ENCODE results near the gene ULBP1. TPM values are rescaled to one million over a fixed set of nuclear protein-coding genes. Genes with fewer than 3 reads are reported as not detected.
A peak's percentile ranks its signal among the peaks of the same experiment; 100 is the strongest.
"Not testable (repeated sequence)": the region's sequence is repeated elsewhere in the genome, so short reads cannot be mapped to it uniquely, and the experiment has no call there.

ULBP1 gene
- polyA plus RNA-seq, 1 donor (not counting 4 experiments of a cell fraction or from before 2014, with no cell fraction given), result 2.2 TPM

GRCh38 chr6:150017186-150017521 lies 53.4 kb downstream of the ULBP1 start:
- FAIRE-seq; DNase-seq (ENCODE audit: low read depth, low spot score); H3K4me1 ChIP-seq (ENCODE audit: control insufficient read depth, extremely low read depth, insufficient read depth, low read length); H3K27ac ChIP-seq (ENCODE audit: control insufficient read depth, insufficient read depth, low read length); H3K9ac ChIP-seq (ENCODE audit: control insufficient read depth, extremely low read depth, insufficient read depth, low read length); H3K79me2 ChIP-seq (ENCODE audit: control insufficient read depth, insufficient read depth, low read length); H3K4me3 ChIP-seq (ENCODE audit: control insufficient read depth in 2 of 3, extremely low read depth in 1 of 3, insufficient read depth in 2 of 3, low read depth in 1 of 3, low read length in 3 of 3); H4K20me1 ChIP-seq (ENCODE audit: control insufficient read depth, extremely low read depth, insufficient read depth, low read length); H3K9me3 ChIP-seq (ENCODE audit: control insufficient read depth, low read depth, low read length); H3K9me1 ChIP-seq (ENCODE audit: control insufficient read depth, extremely low read depth, insufficient read depth, low read length); H3K4me2 ChIP-seq (ENCODE audit: control insufficient read depth, extremely low read depth, insufficient read depth, low read depth, low read length); H2AFZ ChIP-seq (ENCODE audit: control insufficient read depth, low read length); H3K36me3 ChIP-seq (ENCODE audit: control insufficient read depth in 2 of 2, extremely low read depth in 1 of 2, insufficient read depth in 2 of 2, low read length in 2 of 2); dilution Hi-C loops (cut with MboI; ENCODE audit: extremely low pct_ligation_motif_present, low sequenced_read_pairs): not testable (repeated sequence)
- peak in 1 of 3 experiments; percentile 7 for TF ChIP-seq CTCF (optimal IDR thresholded peaks at IDR 0.05 in 1 of 3, IDR thresholded peaks at IDR 0.05 in 1 of 3, conservative IDR thresholded peaks at IDR 0.05 in 1 of 3; ENCODE audit: extremely low read depth in 1 of 3, insufficient read depth in 2 of 3, low read length in 3 of 3)
- H3K27me3 ChIP-seq (ENCODE audit: control insufficient read depth, extremely low read depth, insufficient read depth, low read length), result peaks cover 31% of the 10 kb centered on the region

- DNase-seq (ENCODE audit: low read depth, low spot score) (no peak), FAIRE-seq (no peak)
- H3K9me1 ChIP-seq (ENCODE audit: control insufficient read depth, extremely low read depth, insufficient read depth, low read length), result no peaks in the 10 kb centered on the region
- H3K4me1 ChIP-seq (ENCODE audit: control insufficient read depth, extremely low read depth, insufficient read depth, low read length), result no peaks in the 10 kb centered on the region
- no peak overlapping the region for H3K4me2 ChIP-seq (ENCODE audit: control insufficient read depth, extremely low read depth, insufficient read depth, low read depth, low read length)
- no peaks in the 10 kb centered on the region for H3K9me3 ChIP-seq (ENCODE audit: control insufficient read depth, low read depth, low read length)
- dilution Hi-C loops (cut with MboI; ENCODE audit: extremely low pct_ligation_motif_present, low sequenced_read_pairs), result no loop called here
- no peaks in the 10 kb centered on the region for H3K79me2 ChIP-seq (ENCODE audit: control insufficient read depth, insufficient read depth, low read length)
- H3K27ac ChIP-seq (ENCODE audit: control insufficient read depth, insufficient read depth, low read length), result no peak overlapping the region
- H3K9ac ChIP-seq (ENCODE audit: control insufficient read depth, extremely low read depth, insufficient read depth, low read length), result no peak overlapping the region
- no peaks in the 10 kb centered on the region for H3K36me3 ChIP-seq (ENCODE audit: control insufficient read depth in 2 of 2, extremely low read depth in 1 of 2, insufficient read depth in 2 of 2, low read length in 2 of 2)
- H3K27me3 ChIP-seq (ENCODE audit: control insufficient read depth, extremely low read depth, insufficient read depth, low read length), result peaks cover 19% of the 10 kb centered on the region
- TF ChIP-seq EZH2 (IDR thresholded peaks at IDR 0.05; ENCODE audit: low read length), result no peak
- TF ChIP-seq CTCF (optimal IDR thresholded peaks at IDR 0.05 in 1 of 3, IDR thresholded peaks at IDR 0.05 in 1 of 3, conservative IDR thresholded peaks at IDR 0.05 in 1 of 3; ENCODE audit: extremely low read depth in 1 of 3, insufficient read depth in 2 of 3, low read length in 3 of 3), result no peak
- H2AFZ ChIP-seq (ENCODE audit: control insufficient read depth, low read length), result no peak overlapping the region
- no peaks in the 10 kb centered on the region for H4K20me1 ChIP-seq (ENCODE audit: control insufficient read depth, extremely low read depth, insufficient read depth, low read length)
- no peak overlapping the region for H3K4me3 ChIP-seq (ENCODE audit: control insufficient read depth in 2 of 3, extremely low read depth in 1 of 3, insufficient read depth in 2 of 3, low read depth in 1 of 3, low read length in 3 of 3)
Observed at GRCh38 chr6:150018846-150019580, 55.3 kb downstream of the ULBP1 start.

- H3K36me3 ChIP-seq (ENCODE audit: control insufficient read depth in 2 of 2, extremely low read depth in 1 of 2, insufficient read depth in 2 of 2, low read length in 2 of 2); H3K27ac ChIP-seq (ENCODE audit: control insufficient read depth, insufficient read depth, low read length); H3K27me3 ChIP-seq (ENCODE audit: control insufficient read depth, extremely low read depth, insufficient read depth, low read length); H3K9me1 ChIP-seq (ENCODE audit: control insufficient read depth, extremely low read depth, insufficient read depth, low read length); DNase-seq (ENCODE audit: low read depth, low spot score); H3K9me3 ChIP-seq (ENCODE audit: control insufficient read depth, low read depth, low read length); FAIRE-seq; H3K9ac ChIP-seq (ENCODE audit: control insufficient read depth, extremely low read depth, insufficient read depth, low read length); H3K4me2 ChIP-seq (ENCODE audit: control insufficient read depth, extremely low read depth, insufficient read depth, low read depth, low read length); H3K4me3 ChIP-seq (ENCODE audit: control insufficient read depth in 2 of 3, extremely low read depth in 1 of 3, insufficient read depth in 2 of 3, low read depth in 1 of 3, low read length in 3 of 3); H3K79me2 ChIP-seq (ENCODE audit: control insufficient read depth, insufficient read depth, low read length); H2AFZ ChIP-seq (ENCODE audit: control insufficient read depth, low read length); dilution Hi-C loops (cut with MboI; ENCODE audit: extremely low pct_ligation_motif_present, low sequenced_read_pairs); H4K20me1 ChIP-seq (ENCODE audit: control insufficient read depth, extremely low read depth, insufficient read depth, low read length): not testable (repeated sequence)
- H3K4me1 ChIP-seq (ENCODE audit: control insufficient read depth, extremely low read depth, insufficient read depth, low read length), result peaks cover 15% of the 10 kb centered on the region
Observed at GRCh38 chr6:150021870-150022269, 58.1 kb downstream of the ULBP1 start.
